GM21528 (cell line): ENCODE results near the gene ARHGAP32.

Experiments used
- ATAC-seq: cut with Tn5 transposase; IDR thresholded peaks from one replicate; pipeline ENCODE4 v1.9.1; 2021; ENCODE audit warnings: mild to moderate bottlenecking, moderate library complexity; ENCODE audit not compliant: unreplicated experiment, low FRiP score

The ARHGAP32 gene

GRCh38 chr11:129117595-129118350 is 74.4 kb downstream of the ARHGAP32 start:
- no peak for ATAC-seq

GRCh38 chr11:129115652-129116586 is 76.2 kb downstream of the ARHGAP32 start:
- no peak for ATAC-seq

GRCh38 chr11:129109701-129110100 is 82.4 kb downstream of the ARHGAP32 start:
- ATAC-seq: no peak

- no peak for ATAC-seq
Observed at GRCh38 chr11:129106788-129107187, 85.3 kb downstream of the ARHGAP32 start.

- ATAC-seq: no peak
Observed at GRCh38 chr11:129102756-129103155, 89.4 kb downstream of the ARHGAP32 start.

- no peak for ATAC-seq
Observed at GRCh38 chr11:129102225-129102624, 89.9 kb downstream of the ARHGAP32 start.

GRCh38 chr11:129093283-129093682 is 98.8 kb downstream of the ARHGAP32 start:
- no peak for ATAC-seq

GRCh38 chr11:129090056-129090455 is 102.1 kb downstream of the ARHGAP32 start:
- ATAC-seq: no peak

- no peak for ATAC-seq
Observed at GRCh38 chr11:129089279-129089678, 102.8 kb downstream of the ARHGAP32 start.

- no peak for ATAC-seq
Observed at GRCh38 chr11:129086976-129087375, 105.1 kb downstream of the ARHGAP32 start.

- ATAC-seq: no peak
Observed at GRCh38 chr11:129077191-129077590, 114.9 kb downstream of the ARHGAP32 start.

- ATAC-seq: no peak
Observed at GRCh38 chr11:129075757-129076156, 116.4 kb downstream of the ARHGAP32 start.

- no peak for ATAC-seq
Observed at GRCh38 chr11:129067454-129067853, 124.7 kb downstream of the ARHGAP32 start.

- ATAC-seq: no peak
Observed at GRCh38 chr11:129066229-129066628, 125.9 kb downstream of the ARHGAP32 start.

GRCh38 chr11:129063118-129063517 is 129.0 kb downstream of the ARHGAP32 start:
- ATAC-seq: no peak

GRCh38 chr11:129061492-129062230 is 130.5 kb downstream of the ARHGAP32 start:
- ATAC-seq: no peak

GRCh38 chr11:129056916-129057315 is 135.2 kb downstream of the ARHGAP32 start:
- ATAC-seq: no peak

- ATAC-seq: no peak
Observed at GRCh38 chr11:129055196-129055595, 136.9 kb downstream of the ARHGAP32 start.

- ATAC-seq: no peak
Observed at GRCh38 chr11:129048911-129049310, 143.2 kb downstream of the ARHGAP32 start.

GRCh38 chr11:129045150-129045549 is 147.0 kb downstream of the ARHGAP32 start:
- no peak for ATAC-seq

- ATAC-seq: no peak
Observed at GRCh38 chr11:129042503-129042902, 149.6 kb downstream of the ARHGAP32 start.
